CD4-positive, alpha-beta T cell treated with Interleukin-17A for 4 hours (primary cell): ENCODE measurements around the gene NCOR2.

ENCODE experiments used
- DNase-seq: peaks from one replicate; pipeline ENCODE4 v3.0.0-alpha.2; 2020; ENCODE audit warnings: mixed read lengths

Gene NCOR2

DNA sequence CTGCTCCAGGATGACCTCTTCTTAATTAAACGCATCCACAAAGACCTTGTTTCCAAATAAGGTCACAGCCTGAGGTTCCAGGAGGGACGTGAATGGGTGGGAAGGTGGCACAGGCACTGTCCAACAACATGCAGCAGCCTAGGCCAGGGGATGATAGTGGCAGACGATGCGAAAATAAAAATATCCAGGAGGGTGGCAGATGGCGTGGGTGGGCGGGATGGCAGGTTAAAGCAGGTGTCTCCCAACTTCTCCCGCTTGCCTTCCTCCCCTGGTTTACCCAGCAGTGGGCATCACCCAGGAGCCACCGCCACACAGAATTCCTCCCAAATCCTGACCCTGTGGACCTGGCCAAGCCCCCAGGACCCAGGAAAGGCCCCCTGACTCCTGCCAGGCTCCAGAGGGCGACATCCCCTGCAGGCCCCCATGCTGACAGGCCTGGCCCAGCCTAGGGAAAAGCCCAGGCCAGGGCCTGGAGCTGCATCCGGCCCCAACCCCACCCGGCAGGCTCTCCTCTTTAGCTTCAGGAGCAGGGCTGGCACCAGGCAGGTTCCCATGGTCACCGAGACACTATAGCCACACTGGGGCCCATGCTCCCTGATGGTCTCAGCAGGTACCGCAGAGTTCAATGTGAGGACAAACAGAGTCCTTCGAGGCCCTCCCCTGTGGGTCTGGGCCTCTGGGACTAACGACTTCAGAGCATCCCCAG, 9.7 kb downstream of the NCOR2 start:
- no peak for DNase-seq

DNA sequence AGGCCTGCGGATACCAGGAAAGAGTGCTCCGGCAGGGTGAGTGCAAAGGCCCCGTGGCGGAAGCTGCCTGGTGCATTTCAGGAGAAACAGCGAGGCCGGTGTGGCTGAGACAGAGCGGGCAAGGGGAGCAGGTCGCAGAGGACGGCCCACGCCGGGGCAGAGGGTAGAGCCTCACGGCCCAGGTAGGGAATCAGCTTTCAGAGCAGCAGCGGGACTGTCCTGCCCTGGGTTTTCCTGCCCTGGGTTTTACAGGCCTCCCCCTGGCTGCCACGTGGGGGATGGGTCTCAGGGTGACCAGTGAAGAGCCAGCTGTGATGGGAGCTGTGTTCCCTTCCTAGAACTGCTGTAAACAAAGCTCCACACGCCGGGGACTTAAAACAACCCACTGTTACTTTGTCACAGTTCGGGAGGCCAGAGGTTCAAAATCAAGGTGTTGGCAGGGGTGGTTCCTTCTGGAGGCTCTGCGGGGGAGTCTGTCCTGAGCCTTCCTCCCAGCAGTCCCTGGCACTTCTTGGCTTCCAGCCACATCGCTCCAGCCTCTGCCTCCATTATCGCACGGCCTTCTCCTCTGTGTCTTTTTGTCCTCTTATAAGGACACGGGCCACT, 10.4 kb downstream of the NCOR2 start:
- DNase-seq: no peak

DNA sequence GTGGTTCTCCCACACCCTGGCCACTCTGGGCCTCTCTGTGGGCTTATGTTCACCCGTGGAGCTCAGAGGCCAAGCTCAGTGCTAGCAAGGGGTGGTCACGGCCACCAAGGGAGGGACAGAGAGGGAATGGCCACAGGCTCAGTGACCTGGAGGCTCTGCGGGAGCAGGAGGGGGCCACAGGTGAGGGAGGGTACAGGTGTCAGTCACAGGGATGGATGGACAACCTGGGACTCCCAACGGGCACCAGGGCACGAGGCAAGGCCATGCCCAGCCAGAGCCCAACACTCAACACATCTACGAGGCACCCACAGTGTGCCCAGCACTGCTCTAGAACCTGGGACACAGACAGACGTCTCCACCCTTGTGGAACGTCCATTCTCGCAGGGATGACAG, 11.3 kb downstream of the NCOR2 start:
- no peak for DNase-seq

DNA sequence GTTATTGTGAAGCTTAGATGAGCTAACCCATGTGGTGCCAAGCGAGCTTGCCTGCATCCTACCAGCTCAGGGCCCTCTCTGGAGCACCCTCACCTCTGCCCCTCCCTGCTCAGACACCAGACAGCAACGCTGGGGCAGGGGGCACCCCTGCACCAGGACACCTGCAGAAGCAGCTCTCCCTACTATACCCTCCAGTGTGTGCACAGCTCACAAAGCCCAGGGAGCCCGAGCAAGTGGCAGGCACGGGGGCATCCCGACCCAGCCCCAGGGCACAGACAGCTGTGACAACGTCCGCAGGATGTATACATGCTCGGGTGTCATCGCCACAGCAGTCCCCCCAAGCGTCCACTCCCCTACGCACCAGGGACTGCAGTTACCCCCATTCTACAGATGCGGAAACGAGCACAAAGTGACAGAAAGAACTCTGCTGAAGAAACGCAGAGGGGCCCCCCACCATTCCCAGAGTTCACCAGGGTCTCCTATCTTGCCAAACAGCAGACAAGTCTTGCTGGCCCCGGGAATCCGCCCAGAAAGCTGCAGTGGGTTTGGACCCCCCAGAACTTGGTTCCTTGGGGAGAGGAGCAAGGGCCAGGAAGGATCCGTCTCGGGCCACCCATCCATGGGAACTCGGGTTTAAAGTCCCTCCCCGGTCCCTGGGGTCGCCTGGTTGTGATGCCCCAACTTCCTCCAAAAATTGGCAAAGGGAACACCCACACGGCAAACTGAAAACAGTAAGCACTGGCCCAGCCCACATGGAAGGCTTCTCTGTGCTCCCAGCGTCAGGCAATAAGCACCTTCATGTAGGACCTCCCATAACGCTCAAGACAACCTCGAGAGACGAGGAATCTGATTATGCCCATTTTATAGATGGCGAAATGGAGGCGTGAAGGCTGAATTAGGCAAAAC, 12.0 kb downstream of the NCOR2 start:
- DNase-seq: no peak

DNA sequence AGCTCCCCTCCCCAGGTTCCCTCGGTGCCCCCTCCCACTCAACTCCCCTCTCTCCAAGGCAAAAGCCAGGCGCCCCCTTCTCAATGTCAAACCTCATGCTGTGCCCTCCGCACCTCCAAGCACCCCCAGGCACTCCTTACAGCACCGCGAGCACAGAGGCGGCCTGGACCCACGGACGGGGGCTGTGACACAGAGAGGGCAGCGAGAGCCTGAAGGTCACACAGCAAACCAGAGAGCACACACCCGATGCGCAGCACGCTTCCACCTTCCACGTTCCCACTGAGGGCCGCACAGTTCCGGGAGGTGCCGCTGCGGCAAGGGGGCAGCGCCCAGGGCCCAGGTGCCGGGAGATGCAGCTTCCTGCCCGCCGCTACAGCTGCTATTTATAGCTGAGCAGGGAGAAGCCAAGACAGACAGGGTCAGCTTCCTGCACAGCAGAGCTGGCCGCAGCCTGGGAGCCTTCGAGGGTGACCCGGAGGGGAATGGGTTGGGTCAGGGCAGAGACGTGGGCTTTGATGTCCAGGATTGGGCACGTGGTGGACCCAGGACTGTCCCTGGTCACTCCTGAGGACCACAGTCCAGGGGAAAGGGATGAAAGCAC, 12.9 kb downstream of the NCOR2 start:
- DNase-seq: peak; percentile 45

DNA sequence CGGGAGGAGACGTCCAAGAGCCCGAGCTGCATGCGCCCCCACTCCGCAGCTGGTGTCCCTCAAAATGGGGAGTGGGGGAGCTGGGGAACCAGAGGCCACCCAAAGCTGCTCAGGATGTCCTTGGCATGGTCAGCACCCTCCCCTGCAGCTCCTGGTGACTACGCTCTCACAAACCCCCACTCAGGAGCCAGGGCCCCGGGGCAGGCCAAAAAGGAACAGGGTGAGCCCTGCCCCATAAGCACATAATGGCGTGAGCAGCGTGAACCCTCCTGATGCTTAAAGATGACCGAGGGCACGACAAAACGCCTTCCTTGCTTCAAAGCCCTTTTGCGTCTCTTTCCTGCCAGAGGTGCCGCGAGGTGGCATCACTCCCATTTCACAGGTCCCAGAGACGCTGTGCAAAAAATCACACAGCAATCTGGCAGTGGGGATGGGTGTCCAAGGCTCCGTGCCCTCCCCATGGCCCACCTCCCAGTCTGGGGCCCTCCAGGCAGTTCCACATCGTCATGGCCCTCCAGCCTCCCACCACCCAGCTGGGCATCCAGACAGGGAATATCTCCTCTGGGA, 13.5 kb downstream of the NCOR2 start:
- DNase-seq: peak; percentile 34

DNA sequence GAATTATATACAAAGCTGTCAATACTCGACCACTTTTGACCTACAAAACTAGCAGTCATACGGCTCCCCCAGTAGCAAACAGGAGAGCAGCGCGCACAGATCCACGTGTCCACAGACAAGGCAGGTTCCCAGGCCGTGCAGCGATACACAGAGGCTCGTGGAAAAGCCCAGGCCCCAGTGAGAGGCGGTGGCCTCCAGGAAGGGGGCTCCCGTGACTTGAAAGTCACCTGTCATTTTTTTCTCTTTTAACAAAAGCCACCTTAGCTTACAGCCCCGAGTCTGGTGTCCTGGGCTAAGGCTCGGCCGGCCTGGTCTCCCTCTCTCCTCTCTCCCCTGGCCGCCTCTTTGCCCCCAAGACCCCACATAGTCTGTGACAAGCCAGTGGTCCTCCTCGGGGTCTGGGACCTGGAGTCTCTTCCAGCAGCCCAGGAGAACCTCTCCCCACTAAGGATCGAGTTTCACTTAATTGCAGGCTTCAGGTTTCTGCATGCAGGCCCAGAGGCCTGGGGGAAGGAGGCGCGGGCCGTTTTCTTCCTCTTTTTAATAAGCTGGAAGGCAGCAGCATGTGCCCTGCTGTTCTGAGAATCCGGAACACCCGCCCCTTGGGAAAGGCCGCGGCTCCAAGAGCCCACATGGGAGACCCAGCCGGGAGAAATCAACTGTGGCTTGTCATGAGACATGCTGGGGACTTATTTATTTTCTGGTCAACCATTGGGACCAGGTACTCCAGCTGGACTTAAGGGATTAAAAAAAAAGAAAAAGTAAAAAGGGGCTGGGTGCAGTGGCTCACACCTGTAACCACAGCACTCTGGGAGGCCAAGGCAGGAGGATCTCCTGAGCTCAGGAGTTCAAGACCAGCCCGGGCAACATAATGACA, 15.9 kb downstream of the NCOR2 start:
- no peak for DNase-seq

DNA sequence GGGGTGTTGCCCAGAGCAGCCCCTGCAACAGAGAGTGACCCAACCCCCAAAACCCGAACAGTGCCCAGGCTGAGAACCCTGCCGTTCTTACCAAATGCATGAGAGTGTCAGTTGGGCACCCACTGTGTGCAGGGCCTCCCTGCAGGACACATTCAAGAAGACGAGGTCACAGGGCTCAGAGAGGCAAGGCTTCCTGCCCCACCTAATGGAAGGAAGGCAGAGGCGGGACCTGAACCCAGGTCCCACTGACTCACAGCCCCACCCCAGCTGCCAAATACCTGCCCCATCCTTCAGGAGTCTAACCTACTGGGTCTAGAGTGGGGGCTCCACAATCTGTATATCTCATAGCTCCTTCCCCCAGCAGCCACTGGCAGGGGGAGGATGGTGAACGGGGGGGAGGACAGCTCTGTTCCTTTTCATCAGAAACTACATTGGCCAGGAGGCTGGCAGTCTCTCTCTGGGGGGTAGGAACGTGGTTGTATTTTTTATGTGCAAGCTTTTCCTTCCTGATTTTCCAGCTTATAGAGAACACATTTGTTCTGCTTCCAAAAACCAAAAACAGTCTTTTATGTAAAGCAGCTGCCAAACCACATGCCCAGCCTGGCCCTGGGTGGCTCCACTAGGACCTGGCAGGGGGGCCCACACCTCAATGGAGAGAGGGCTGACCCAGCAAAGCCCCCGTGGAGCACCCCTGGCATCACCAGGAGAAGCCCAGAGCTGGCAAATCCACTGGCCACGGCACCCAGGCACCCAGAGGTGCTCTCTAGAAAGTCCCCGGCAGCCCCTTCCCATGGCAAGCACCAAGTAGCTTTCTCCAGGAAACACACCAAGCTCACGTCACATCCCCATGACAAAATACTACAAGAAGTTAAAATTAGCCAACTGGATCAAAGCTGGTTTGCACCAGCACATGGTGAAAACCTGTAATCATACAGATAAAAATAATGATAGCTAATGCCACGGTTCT, 17.0 kb downstream of the NCOR2 start:
- no peak for DNase-seq

DNA sequence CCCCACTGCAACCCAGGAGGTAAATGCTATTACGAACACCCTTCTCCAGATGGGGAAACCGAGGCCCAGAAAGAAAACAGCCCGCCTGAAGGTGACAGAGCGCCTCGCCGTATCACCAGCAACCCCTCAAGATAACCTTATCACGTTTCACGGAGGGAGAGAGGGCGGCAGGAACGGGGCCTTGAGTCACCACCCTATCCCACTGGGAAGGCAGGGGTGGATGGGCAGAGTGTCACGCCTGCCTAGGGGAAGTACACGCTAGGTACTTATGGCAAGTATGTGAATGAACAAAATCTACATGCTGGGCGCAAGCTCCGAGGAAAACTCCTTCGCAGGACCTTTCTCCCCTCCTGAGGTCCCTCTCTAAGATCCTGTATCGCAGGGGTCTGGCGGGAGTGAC, 17.8 kb downstream of the NCOR2 start:
- DNase-seq: no peak

DNA sequence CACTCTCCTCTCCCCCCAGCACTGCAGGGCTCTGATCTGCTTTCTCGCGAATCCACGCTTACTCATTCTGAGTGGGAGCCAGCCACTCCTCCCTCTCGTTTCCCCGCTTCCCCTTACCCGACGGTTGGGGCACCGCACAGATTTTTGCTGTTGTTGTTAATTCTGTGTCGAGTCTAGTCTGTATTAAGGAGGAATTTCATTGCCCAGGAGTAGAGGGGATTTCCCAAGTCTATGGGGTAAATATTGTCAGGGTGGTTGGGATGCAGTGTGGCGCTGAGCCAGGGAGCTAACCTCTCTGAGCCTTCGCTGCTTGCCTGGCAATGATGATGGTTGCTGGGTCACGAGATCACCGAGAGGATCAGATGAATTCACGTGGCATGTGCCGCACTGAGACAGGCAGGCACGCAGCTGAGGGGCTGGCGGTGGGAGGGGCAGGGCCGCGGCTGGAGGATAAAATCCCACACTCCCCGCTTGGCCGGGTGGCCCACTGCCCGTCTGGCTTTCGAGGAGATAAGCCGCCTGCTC, 18.5 kb downstream of the NCOR2 start:
- DNase-seq: no peak

DNA sequence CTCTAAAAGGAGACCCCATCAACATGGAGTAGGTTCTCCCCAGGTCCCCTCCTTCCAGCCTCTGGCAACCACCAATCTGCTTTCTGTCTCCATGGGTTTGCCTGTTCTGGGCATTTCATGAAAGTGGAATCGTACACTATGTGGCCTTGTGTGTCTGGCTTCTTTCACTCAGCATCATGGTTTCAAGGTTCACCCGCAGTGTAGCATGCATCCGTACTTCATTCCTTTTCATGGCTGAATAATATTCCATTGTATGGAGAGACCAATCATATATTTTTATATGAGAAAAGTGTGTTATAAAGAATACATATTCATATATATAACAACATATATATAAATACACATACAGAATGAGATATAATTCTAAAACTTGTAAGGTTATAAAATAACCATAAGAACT, 19.8 kb downstream of the NCOR2 start:
- no peak for DNase-seq

DNA sequence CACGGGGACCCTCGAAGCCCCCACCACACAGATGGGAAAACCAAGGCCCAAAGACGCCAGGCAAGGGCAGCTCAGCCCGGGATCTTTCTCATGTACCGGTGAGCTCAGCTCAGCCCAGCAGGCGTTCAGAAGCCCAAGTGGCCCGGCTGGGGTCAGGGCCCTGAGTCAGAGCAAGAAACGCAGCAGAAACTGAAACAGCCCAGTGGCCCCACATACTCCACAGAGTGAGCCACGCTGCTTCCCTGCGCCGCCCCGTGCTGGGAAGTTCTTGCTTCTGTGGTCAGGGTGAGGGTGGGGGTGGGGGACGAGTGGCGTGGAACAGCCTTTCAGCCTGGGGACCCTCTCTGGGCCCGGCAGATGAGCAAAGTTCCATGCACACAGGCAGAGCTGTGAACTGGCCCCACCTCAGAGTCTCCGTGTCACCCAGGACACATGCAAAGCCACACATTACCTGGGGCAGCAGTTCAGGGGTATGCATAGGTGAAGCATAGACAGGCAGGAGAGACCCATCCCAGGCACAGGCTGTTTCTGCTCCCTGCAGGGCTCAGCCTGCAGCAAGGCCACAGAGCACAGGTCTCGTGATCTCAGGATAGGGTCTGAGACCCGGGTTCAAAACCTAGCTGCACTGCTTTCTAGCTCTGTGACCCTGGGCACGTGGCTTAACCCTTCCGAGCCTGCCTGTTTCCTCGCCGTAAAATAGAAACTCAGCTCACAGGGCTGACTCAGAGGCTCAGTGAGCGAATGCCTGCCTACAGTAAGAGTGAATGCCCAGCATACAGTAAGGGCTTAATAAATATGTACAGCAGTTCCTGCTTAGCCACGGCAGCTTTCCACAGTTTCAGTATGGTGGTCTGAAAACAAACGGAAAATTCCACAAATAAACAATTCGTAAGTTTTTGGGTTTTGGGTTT, 21.6 kb downstream of the NCOR2 start:
- peak; percentile 44 for DNase-seq

DNA sequence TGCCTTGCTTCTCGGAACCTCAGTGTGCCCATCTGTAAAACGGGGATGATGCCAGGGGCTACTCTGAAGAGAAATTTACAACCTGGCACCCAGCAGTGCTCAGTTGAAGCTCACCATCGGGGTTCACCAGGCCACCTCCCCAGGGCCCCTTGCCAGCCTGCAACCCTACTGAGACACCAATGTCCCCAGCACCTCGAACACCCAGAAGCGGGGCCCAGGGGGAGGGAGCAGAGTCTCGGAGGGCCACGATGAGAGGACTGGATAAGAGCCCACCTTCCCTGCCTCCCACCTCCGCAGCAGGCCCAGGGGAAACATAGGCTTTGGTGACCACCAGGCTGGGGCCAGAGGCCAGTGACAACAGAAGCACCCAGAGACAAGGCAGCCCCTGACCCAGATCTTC, 22.4 kb downstream of the NCOR2 start:
- DNase-seq: no peak

DNA sequence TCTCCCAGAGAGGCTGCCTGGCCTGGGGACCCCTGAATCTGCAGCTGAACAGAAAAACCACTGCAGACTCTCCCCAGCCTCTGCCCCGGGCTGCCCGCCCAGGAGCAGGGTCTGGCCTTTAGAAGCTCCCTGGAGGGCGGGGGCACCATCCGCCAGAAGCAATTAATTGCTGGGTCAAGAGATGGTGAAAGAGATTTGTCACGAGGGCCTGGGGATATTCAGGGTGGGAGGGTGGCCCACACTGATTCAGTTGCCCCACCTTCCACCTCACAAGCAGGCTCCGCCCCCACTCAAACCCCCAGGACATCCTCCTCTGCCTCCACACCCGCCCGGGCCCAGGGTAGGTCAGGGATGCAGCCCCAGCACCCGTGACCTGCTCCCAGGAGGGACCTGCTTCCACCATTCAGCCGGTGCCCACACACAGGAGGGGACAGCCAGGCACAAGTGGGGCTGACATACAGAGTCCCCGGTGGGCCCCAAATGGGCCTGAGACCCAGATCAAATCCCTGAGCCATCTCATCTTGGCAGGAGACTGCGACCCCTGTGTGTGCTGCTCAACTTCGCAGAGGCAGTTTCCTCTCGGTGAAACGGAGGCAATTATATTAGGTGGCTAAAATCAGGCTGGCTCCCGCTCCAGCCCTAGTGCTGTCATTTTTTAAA, 23.0 kb downstream of the NCOR2 start:
- no peak for DNase-seq

DNA sequence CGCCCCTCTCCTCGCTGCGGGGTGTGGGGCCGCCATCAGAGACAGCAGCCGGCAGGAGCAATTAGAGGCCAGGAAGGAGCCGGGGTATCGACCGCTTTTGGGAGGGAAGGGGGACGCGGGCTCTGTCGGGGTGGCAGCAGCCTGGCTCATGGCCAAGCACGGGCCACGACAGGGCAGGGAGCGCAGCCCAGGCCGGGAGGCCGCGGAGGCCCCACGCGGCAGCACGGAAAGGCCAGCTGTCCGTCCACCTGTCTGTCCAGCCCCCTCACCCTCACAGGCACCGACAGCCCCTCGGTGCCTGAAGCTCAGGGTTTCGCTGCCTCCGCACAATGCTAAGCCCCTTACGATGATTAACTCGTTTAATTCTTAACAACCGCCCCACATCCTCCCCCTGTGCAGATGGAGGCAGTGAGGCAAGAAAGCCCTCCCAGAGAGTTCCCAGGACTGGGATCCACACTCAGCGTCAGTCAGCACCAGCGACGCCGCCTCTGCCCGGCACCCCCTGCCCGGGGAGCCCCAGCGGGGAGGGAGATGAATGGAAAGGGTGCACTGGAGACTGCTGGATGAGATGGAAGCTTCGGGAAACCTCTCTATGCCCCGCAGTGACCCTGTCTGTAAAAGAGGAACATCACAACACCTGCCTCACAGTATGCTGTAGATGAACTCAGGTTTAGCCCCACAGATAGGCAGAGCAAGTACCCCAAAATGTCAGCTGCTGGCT, 23.7 kb downstream of the NCOR2 start:
- no peak for DNase-seq

DNA sequence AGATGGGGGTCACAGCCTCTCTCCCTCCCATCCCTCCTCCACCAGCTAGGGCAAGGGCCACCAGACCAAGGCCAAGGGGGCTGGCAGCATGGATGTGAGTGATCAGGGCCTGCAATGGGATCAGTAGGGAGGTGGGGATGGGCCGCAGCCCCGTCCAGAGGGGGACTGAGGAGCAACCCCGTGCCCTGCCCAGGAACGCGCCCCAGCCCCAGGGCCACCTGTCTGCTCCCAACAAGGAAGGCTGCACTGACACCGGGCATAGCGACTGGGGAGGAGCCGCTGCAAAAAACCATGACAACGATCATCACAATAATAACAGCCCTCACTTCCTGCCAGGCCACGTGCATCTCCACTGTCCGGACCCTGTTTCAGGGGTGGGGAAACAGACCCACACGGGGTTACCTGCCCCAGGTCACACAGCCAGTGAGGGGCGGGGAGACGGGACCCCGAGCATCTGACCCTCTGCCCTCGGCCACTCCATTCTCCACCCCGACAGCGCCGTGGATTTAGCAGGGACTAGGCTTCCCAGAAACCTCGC, 24.3 kb downstream of the NCOR2 start:
- DNase-seq: peak; percentile 19

DNA sequence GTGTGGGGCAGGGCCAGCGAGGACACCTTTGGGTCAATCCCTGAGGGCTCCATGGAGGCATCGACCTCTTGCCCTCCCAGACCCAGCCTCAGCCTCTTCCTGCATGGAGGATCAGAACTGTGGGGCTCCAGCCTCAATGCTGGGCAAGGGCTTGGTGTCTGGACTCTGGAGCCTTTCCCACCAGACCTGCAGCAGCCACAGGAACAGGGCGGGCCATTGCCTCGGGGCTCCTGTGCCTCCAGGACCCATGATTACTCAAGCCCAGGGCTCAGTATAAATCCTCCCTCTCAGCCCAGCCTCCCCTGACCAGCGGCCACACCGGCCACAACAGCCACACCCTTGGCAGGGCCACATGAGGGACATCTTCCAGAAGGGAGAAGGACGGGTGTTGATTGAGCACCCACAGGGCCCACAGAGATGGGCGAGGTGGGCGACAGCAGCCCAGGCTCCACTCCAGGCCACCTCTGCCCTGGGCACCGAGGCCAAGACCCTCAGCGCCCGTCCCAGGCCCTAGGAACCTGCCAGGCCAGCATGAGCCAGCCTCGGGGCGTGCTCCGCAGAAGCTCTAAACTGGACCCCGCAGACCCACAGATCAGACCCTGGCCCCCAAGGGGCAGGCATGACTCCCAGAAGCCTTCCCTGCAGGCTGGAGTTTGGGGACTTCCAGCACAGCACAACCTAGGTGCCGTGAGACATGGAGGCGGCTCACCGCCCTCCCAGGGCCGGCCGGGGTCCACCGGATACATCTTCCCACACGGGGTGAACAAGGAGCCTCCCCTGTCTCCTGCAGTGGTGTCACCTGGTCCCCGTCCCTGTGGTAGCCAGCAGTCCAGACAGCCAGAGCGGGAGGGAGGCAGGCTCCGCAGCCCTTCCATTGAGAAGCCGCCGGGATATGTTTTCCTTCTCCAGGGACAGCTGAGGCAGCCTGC, 25.1 kb downstream of the NCOR2 start:
- no peak for DNase-seq
